Muscle of leg (tissue), 11 donors: Measurements from ENCODE around the gene SCAND1. TPM values are rescaled to one million over a fixed set of nuclear protein-coding genes. Genes with fewer than 3 reads are reported as not detected.
"Not testable (repeated sequence)": the region's sequence is repeated elsewhere in the genome, so short reads cannot be mapped to it uniquely, and the experiment has no call there.

Source experiments
- DNase-seq: peaks from one replicate; pipeline ENCODE4 v3.0.0; 2013
- H3K27ac ChIP-seq: one replicate; pipeline ENCODE4 v1.5.1; 2013; ENCODE audit warnings: mild to moderate bottlenecking, low read length, control low read depth
- H3K27me3 ChIP-seq: one replicate; pipeline ENCODE4 v1.6.1; 2013; ENCODE audit warnings: low read length; ENCODE audit not compliant: control insufficient read depth, insufficient read depth
- H3K36me3 ChIP-seq: one replicate; pipeline ENCODE4 v1.6.1; 2013; ENCODE audit warnings: low read length; ENCODE audit not compliant: control insufficient read depth, insufficient read depth
- H3K4me1 ChIP-seq: one replicate; pipeline ENCODE4 v1.6.1; 2013; ENCODE audit warnings: low read length; ENCODE audit not compliant: control insufficient read depth, insufficient read depth
- H3K4me3 ChIP-seq: one replicate; pipeline ENCODE4 v1.5.1; 2013; ENCODE audit warnings: low read length, control low read depth
- H3K9me3 ChIP-seq: replicated peaks from 2 replicates; pipeline ENCODE4 v1.6.1; 2013; ENCODE audit warnings: low read depth, low read length; ENCODE audit not compliant: control insufficient read depth
- WGBS: methylation state at CpG from one replicate; pipeline ENCODE4 v1.1.5; 2013; ENCODE audit warnings: missing lambda C conversion rate; ENCODE audit not compliant: insufficient coverage; 5-methylcytosine and 5-hydroxymethylcytosine counted together
- polyA plus RNA-seq, 8 donors: library from polyadenylated mRNA; unstranded; fragments of 120-200 nt; gene quantifications; one replicate each; pipeline versions ENCODE4 v1.2.1 to v1.2.3, GENCODE V29; 2013; ENCODE audit warnings: inconsistent platforms in 1 of 8, low replicate concordance in 1 of 8; ENCODE audit not compliant: insufficient read length in 8 of 8, insufficient read depth in 1 of 8
- total RNA-seq: library from RNA; stranded (reverse); fragments of 120-200 nt; gene quantifications from one replicate; pipeline ENCODE4 v1.2.4, GENCODE V29; 2013

Gene SCAND1
- total and polyA plus RNA-seq, 9 donors, result 26.4 to 41.9 (median 36.5) TPM

GRCh38 chr20:35968930-35969329, 14.6 kb upstream of the SCAND1 start:
- WGBS, result no CpG with 5 or more reads among the region's 1 CpG
- Histone ChIP-seq H3K36me3 (no peaks in the 10 kb centered on the region), H3K4me1 (peaks cover 3% of the 10 kb centered on the region), H3K27ac (no peak overlapping the region), H3K9me3 (peaks cover 6% of the 10 kb centered on the region), H3K27me3 (no peaks in the 10 kb centered on the region), H3K4me3 (no peak overlapping the region)
- DNase-seq, result no peak

GRCh38 chr20:35967979-35968640, 13.8 kb upstream of the SCAND1 start, which contains the start of gene CNBD2:
CNBD2 (plus strand) TSS chr20:35968590; CDS start chr20:35968763, 173 bp downstream.
- Histone ChIP-seq H3K36me3 (no peaks in the 10 kb centered on the region), H3K4me3 (no peak within 1 kb of the TSS), H3K9me3 (peaks cover 6% of the 10 kb centered on the region), H3K27me3 (no peaks in the 10 kb centered on the region), H3K4me1 (peaks cover 3% of the 10 kb centered on the region), H3K27ac (no peak within 1 kb of the TSS)
- no CpG with 5 or more reads among the region's 3 CpGs for WGBS
- no peak for DNase-seq

GRCh38 chr20:35963878-35964277, 9.6 kb upstream of the SCAND1 start:
- Histone ChIP-seq H3K27ac (no peak overlapping the region), H3K27me3 (no peaks in the 10 kb centered on the region), H3K9me3 (no peaks in the 10 kb centered on the region), H3K4me1 (no peaks in the 10 kb centered on the region), H3K36me3 (no peaks in the 10 kb centered on the region), H3K4me3 (no peak overlapping the region)
- WGBS, result 81% methylated on average over 3 of the region's 4 CpGs
- no peak for DNase-seq

- not testable (repeated sequence) for H3K27ac ChIP-seq, H3K4me3 ChIP-seq, H3K4me1 ChIP-seq, H3K9me3 ChIP-seq, DNase-seq, H3K27me3 ChIP-seq, H3K36me3 ChIP-seq
- WGBS, result no CpG with 5 or more reads among the region's 6 CpGs
Observed at GRCh38 chr20:35959291-35959690, 5.0 kb upstream of the SCAND1 start.

- Histone ChIP-seq H3K36me3 (no peaks in the 10 kb centered on the region), H3K27ac (no peak overlapping the region), H3K4me3 (no peak overlapping the region), H3K27me3 (no peaks in the 10 kb centered on the region), H3K9me3 (no peaks in the 10 kb centered on the region), H3K4me1 (peaks cover 12% of the 10 kb centered on the region)
- DNase-seq, result no peak
Observed at GRCh38 chr20:35956616-35957015, 2.3 kb upstream of the SCAND1 start.

- 0% methylated on average over 15 of the region's 19 CpGs for WGBS
- Histone ChIP-seq H3K9me3 (no peaks in the 10 kb centered on the region), H3K27ac (peak overlapping the region; percentile 99), H3K4me3 (peak overlapping the region; percentile 98), H3K36me3 (no peaks in the 10 kb centered on the region), H3K4me1 (peaks cover 12% of the 10 kb centered on the region), H3K27me3 (no peaks in the 10 kb centered on the region)
- no peak for DNase-seq
Observed at GRCh38 chr20:35954907-35955251, 577 bp upstream of the SCAND1 start.

GRCh38 chr20:35953387-35954199, 709 bp downstream of the SCAND1 start:
- no peaks in the 10 kb centered on the region for H3K36me3 ChIP-seq
- peaks cover 12% of the 10 kb centered on the region for H3K4me1 ChIP-seq
- peak overlapping the region; percentile 98 for H3K4me3 ChIP-seq
- H3K27ac ChIP-seq, result peak overlapping the region; percentile 99
- no peak for DNase-seq
- WGBS, result under 1% methylated on average over 63 of the region's 65 CpGs
- no peaks in the 10 kb centered on the region for H3K27me3 ChIP-seq
- no peaks in the 10 kb centered on the region for H3K9me3 ChIP-seq

- DNase-seq, result peak; percentile 19
- Histone ChIP-seq H3K9me3 (no peaks in the 10 kb centered on the region), H3K4me3 (peak overlapping the region; percentile 98), H3K27ac (peak overlapping the region; percentile 99), H3K4me1 (peaks cover 12% of the 10 kb centered on the region), H3K27me3 (no peaks in the 10 kb centered on the region), H3K36me3 (peaks cover 5% of the 10 kb centered on the region)
- 70% methylated on average over 3 of the region's 6 CpGs for WGBS
Observed at GRCh38 chr20:35952480-35953386, 1.6 kb downstream of the SCAND1 start.

GRCh38 chr20:35952080-35952479, 2.2 kb downstream of the SCAND1 start:
- H3K27me3 ChIP-seq, H3K4me3 ChIP-seq, DNase-seq, H3K27ac ChIP-seq, H3K9me3 ChIP-seq: not testable (repeated sequence)
- Histone ChIP-seq H3K36me3 (peaks cover 11% of the 10 kb centered on the region), H3K4me1 (peaks cover 12% of the 10 kb centered on the region)
- WGBS, result 98% methylated on average over 11 of the region's 14 CpGs

GRCh38 chr20:35950093-35950492, 4.2 kb downstream of the SCAND1 start:
- WGBS, result 100% methylated on average over 2 of the region's 7 CpGs
- Histone ChIP-seq H3K27me3 (no peaks in the 10 kb centered on the region), H3K27ac (no peak overlapping the region), H3K4me3 (no peak overlapping the region), H3K4me1 (peaks cover 10% of the 10 kb centered on the region), H3K36me3 (peaks cover 19% of the 10 kb centered on the region), H3K9me3 (no peaks in the 10 kb centered on the region)
- no peak for DNase-seq
